Measurements from ENCODE around the gene IGSF5. TPM values are rescaled to one million over a fixed set of nuclear protein-coding genes. Genes with fewer than 3 reads are reported as not detected.
"Not testable (repeated sequence)": the region's sequence is repeated elsewhere in the genome, so short reads cannot be mapped to it uniquely, and the experiment has no call there.

Gene IGSF5
- total RNA-seq (2022) (0.18 and 0.30 TPM in 2 replicates), Bru-seq, nascent RNA (percentile 16 among the genes with signal in this experiment), BruChase-seq, experiment 1, labeled RNA remaining after a 2-hour chase (percentile 11 among the genes with signal in this experiment), BruChase-seq, experiment 2, labeled RNA remaining after a 6-hour chase (percentile 13 among the genes with signal in this experiment)
- long read RNA-seq: 0 reads

DNA sequence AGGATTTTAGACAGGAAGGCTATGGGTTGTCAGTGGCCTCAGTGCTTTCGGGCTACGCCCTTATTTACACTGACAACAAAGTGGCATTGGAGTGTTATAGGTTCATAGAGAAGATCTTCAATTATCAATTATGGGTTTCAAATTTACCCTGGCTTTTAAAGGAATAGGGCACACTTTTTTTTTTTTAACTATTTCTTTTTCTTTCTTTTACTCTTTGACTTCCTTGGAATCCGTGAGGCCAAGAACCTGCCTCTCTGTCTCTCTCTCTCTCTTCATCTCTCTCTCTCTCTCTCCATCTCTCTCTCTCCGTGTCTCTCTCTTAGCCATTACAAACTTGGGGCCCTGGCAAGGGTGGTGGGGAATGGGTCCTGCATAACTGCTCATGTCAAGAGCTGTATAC is at the start of gene IGSF5:
TSS of gene IGSF5 (plus strand) at position 301 of the 400 bp plus-strand sequence. CDS start 327 bp downstream, outside the sequence.
- H3K9me3 ChIP-seq; H3K4me3 Mint-ChIP-seq (ENCODE audit: unreplicated experiment); H3K9me3 Mint-ChIP-seq (ENCODE audit: unreplicated experiment); H3K36me3 Mint-ChIP-seq (ENCODE audit: insufficient read depth, unreplicated experiment); BruUV-seq (replicated peaks); POLR2A ChIA-PET; CTCF ChIA-PET; DNase-seq; intact Hi-C loops (cut with micrococcal nuclease; ENCODE audit: unreplicated experiment); H3K36me3 ChIP-seq (ENCODE audit: control insufficient read depth, insufficient read depth, low read length); H3K27me3 ChIP-seq (replicated peaks; ENCODE audit: control insufficient read depth, insufficient read depth, low read length); H3K4me1 ChIP-seq; H3K27me3 Mint-ChIP-seq (ENCODE audit: insufficient read depth, unreplicated experiment); H3K4me3 ChIP-seq (ENCODE audit: low read depth, low read length): not testable (repeated sequence)
- H3K4me1 Mint-ChIP-seq (ENCODE audit: low read depth, unreplicated experiment): peaks cover 10% of the 10 kb centered on the region
- peak within 1 kb of the TSS; percentile 35 for H3K27ac Mint-ChIP-seq (ENCODE audit: unreplicated experiment)

GRCh38 chr21:39696196-39696595 is 48.8 kb upstream of the IGSF5 start:
- H3K27me3 Mint-ChIP-seq (ENCODE audit: insufficient read depth, unreplicated experiment): peaks cover 12% of the 10 kb centered on the region
- Histone ChIP-seq H3K4me1 (no peaks in the 10 kb centered on the region), H3K4me3 (ENCODE audit: low read depth, low read length) (no peak overlapping the region), H3K27me3 (replicated peaks; ENCODE audit: control insufficient read depth, insufficient read depth, low read length) (no peaks in the 10 kb centered on the region), H3K36me3 (ENCODE audit: control insufficient read depth, insufficient read depth, low read length) (no peaks in the 10 kb centered on the region), H3K9me3 (no peaks in the 10 kb centered on the region)
- BruUV-seq (replicated peaks): no TSS peak
- no peaks in the 10 kb centered on the region for H3K4me1 Mint-ChIP-seq (ENCODE audit: low read depth, unreplicated experiment)
- TF ChIP-seq, protein P1, sequence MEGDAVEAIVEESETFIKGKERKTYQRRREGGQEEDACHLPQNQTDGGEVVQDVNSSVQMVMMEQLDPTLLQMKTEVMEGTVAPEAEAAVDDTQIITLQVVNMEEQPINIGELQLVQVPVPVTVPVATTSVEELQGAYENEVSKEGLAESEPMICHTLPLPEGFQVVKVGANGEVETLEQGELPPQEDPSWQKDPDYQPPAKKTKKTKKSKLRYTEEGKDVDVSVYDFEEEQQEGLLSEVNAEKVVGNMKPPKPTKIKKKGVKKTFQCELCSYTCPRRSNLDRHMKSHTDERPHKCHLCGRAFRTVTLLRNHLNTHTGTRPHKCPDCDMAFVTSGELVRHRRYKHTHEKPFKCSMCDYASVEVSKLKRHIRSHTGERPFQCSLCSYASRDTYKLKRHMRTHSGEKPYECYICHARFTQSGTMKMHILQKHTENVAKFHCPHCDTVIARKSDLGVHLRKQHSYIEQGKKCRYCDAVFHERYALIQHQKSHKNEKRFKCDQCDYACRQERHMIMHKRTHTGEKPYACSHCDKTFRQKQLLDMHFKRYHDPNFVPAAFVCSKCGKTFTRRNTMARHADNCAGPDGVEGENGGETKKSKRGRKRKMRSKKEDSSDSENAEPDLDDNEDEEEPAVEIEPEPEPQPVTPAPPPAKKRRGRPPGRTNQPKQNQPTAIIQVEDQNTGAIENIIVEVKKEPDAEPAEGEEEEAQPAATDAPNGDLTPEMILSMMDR (IDR thresholded peaks at IDR 0.05; ENCODE audit: insufficient read depth in 1 of 2, low read depth in 1 of 2, low read length in 1 of 2, severe bottlenecking in 1 of 2, unreplicated experiment in 1 of 2): no peak
- ChIA-PET POLR2A (no interaction called here), CTCF (no interaction called here)
- H3K36me3 Mint-ChIP-seq (ENCODE audit: insufficient read depth, unreplicated experiment): no peaks in the 10 kb centered on the region
- intact Hi-C loops (cut with micrococcal nuclease; ENCODE audit: unreplicated experiment): no loop called here
- no peak overlapping the region for H3K27ac Mint-ChIP-seq (ENCODE audit: unreplicated experiment)
- DNase-seq: no peak
- H3K4me3 Mint-ChIP-seq (ENCODE audit: unreplicated experiment): no peak overlapping the region
- no peaks in the 10 kb centered on the region for H3K9me3 Mint-ChIP-seq (ENCODE audit: unreplicated experiment)

DNA sequence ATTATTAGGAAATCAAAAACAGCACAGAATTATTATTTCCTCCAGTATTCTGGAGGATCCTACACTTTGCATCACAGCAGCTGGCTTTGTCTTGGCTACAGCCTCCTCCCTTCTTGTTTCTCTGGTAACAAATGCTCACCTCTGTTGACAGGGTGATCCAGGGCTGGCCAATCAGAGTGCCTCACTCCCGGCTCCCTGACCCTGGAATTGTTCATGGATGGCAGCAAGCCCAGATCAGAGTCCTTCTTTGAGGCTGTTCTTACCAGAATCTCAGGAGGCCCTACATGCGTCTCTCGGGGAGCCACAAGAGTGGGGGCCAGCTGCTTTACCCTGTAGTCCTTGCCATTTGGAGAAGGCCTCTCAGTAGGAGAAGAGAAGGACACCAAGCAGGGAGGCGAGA is 48.4 kb upstream of the IGSF5 start:
- Histone ChIP-seq H3K9me3 (no peaks in the 10 kb centered on the region), H3K27me3 (replicated peaks; ENCODE audit: control insufficient read depth, insufficient read depth, low read length) (no peaks in the 10 kb centered on the region), H3K36me3 (ENCODE audit: control insufficient read depth, insufficient read depth, low read length) (no peaks in the 10 kb centered on the region), H3K4me1 (no peaks in the 10 kb centered on the region), H3K4me3 (ENCODE audit: low read depth, low read length) (no peak overlapping the region)
- Mint-ChIP-seq H3K27me3 (ENCODE audit: insufficient read depth, unreplicated experiment) (peaks cover 12% of the 10 kb centered on the region), H3K4me3 (ENCODE audit: unreplicated experiment) (no peak overlapping the region), H3K36me3 (ENCODE audit: insufficient read depth, unreplicated experiment) (no peaks in the 10 kb centered on the region), H3K4me1 (ENCODE audit: low read depth, unreplicated experiment) (no peaks in the 10 kb centered on the region), H3K27ac (ENCODE audit: unreplicated experiment) (no peak overlapping the region), H3K9me3 (ENCODE audit: unreplicated experiment) (no peaks in the 10 kb centered on the region)
- ChIA-PET CTCF (no interaction called here), POLR2A (no interaction called here)
- TF ChIP-seq, protein P1 (IDR thresholded peaks at IDR 0.05; ENCODE audit: insufficient read depth in 1 of 2, low read depth in 1 of 2, low read length in 1 of 2, severe bottlenecking in 1 of 2, unreplicated experiment in 1 of 2): no peak
- intact Hi-C loops (cut with micrococcal nuclease; ENCODE audit: unreplicated experiment): no loop called here
- BruUV-seq (replicated peaks): no TSS peak
- DNase-seq: no peak

All from Caco-2 (cell line).